Measurements from ENCODE around the gene HELT. TPM values are rescaled to one million over a fixed set of nuclear protein-coding genes. Genes with fewer than 3 reads are reported as not detected.

Gene HELT
- total RNA-seq, 1 experiment from 2014 or later: not detected

Other genes starting within 250 kb of the HELT start
- 37.8 and 42.8 TPM in 2 replicates for gene ACSL1, start 192.5 kb upstream of the HELT start, total RNA-seq (2014; rRNA removed; shearing (Covaris generic); ENCODE audit: low replicate concordance)
- gene SLC25A4, start 124.8 kb downstream of the HELT start, total RNA-seq (2014; rRNA removed; shearing (Covaris generic); ENCODE audit: low replicate concordance): 13.2 and 23.3 TPM in 2 replicates
- gene CFAP97, start 185.5 kb downstream of the HELT start, total RNA-seq (2014; rRNA removed; shearing (Covaris generic); ENCODE audit: low replicate concordance): 10.7 and 14.1 TPM in 2 replicates
- 20.7 and 26.2 TPM in 2 replicates for gene SNX25, start 191.1 kb downstream of the HELT start, total RNA-seq (2014; rRNA removed; shearing (Covaris generic); ENCODE audit: low replicate concordance)